ENCODE results near the gene KRT33B.

GRCh38 chr17:41347869-41348760, 21.5 kb downstream of the KRT33B start:
- TF ChIP-seq CTCF (IDR thresholded peaks at IDR 0.05), result no peak
- no peak for TF ChIP-seq POLR2A (IDR thresholded peaks at IDR 0.05)

Measured in adrenal gland (tissue), 5 donors.